Measurements from ENCODE around the gene IRAK3.
"Not testable (repeated sequence)": the region's sequence is repeated elsewhere in the genome, so short reads cannot be mapped to it uniquely, and the experiment has no call there.

Gene IRAK3

DNA sequence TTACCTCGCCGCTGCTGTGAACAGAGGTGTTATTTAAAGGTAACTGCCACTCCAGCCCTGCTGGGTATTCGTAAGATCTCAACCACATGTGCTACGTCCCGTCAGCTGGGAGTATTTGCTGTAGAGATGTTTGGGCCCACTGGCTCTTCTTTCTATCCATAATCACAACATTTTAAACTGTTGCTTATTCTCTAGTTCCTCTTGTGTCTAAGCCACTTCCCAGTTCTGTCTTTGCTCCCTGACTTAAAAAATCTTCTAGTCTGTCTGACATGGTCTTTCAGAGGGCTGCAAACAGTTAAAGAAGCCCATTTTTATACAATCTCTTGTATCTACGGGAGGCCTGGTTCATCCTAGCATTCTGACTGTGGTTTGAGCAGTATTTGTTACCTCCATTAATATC is 80.1 kb downstream of the IRAK3 start:
- no peak for DNase-seq

DNA sequence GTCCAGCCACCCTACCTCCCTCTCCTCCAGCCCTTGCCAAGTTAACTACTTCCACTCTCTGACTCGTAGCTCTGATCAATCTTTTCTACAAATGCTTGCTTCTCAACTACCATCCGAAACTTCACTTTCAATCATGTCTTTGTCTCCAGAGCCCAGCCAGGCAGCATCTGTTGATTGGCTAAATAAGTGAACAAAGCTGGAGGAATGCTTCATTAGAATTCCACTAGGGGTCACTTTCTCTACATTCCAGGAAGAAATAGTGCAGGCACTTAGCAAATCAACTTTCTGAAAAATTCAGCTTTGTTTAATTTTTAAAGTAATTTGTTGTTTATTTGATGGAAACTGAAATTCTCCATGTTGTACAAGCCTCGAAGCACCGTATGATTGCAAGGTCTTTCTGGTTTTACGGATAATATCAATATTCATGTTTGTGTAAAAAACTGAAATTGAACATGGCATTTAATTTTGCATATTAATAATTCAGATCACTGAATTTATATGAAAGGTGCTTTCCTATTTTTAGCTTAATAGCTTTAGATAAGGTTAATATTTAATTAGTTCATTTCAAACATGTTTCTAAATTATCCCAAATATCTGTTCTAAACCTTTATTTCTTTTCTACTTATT is 80.9 kb downstream of the IRAK3 start:
- DNase-seq, result no peak

DNA sequence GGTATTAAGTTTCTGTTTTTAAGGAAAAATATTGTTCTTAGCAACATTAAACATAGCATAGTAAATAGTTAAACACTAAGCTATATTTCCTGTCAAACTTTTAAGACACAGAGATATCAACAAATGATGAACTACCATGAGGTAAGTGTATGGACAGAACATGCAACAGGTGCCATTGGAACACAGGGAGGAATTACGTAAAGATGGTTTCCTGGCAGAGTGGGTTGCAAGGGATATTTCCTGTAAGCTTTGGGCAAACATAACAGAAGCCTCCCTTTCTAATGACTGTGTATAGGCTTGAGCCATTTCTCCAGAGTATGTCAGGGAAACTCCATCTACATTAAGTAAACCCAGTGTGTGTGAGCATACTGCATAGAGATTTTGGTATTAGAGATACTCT is 81.6 kb downstream of the IRAK3 start:
- DNase-seq, result no peak

DNA sequence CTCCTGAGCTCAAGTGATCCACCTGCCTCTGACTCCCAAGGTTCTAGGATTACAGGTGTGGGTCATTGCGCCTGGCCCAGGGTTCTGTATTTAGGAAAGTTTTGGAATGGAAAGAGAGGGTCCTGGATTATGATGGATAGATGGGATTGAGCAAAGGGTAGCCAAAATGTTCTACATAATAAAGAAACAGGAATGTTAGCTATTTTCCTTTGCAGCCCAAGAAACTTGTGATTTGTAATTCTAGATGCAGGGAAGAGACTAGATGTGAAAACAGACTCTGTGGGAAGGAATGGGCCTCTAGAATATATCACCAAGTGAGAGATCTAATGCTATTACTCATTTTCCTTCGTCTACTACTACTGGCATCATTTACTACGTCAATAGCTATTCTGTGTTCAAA is 83.6 kb downstream of the IRAK3 start:
- DNase-seq, result no peak

DNA sequence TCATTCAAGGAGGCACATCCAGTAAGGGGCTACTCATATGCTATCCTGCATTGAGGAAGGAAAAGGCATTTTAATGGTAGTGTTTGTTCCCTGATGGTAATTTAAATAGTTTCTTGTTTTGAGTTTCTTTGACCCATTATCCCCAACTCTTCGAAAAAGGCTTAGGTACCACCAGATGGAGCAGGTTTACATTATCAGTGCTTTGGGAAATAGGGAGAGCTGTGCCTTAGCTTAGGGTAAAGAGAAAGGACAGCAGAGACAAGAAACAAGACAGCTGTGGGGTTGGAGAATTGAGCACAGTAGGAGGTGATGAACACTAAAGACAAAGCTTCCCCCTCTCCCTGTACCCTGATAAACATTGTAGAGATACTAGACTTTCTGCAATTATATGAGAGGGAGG is 84.1 kb downstream of the IRAK3 start:
- DNase-seq, result no peak

DNA sequence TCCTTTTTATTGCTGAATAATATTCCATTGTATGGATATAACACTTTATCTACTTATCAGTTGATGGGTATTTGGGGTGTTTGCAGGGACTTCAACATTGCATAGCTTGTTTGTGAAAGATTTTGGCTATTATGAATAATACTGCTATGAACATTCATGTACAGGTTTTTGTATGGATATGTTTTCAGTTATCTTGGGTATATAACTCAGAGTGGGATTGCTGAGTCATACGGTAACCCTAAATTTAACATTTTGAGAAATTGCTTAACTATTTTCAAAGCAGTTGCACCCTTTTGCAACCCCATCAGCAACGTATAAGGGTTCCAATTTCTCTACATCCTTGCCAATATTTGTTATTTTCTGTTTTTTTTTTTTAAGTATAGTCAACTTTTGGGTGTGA is 86.0 kb downstream of the IRAK3 start:
- DNase-seq, result no peak

DNA sequence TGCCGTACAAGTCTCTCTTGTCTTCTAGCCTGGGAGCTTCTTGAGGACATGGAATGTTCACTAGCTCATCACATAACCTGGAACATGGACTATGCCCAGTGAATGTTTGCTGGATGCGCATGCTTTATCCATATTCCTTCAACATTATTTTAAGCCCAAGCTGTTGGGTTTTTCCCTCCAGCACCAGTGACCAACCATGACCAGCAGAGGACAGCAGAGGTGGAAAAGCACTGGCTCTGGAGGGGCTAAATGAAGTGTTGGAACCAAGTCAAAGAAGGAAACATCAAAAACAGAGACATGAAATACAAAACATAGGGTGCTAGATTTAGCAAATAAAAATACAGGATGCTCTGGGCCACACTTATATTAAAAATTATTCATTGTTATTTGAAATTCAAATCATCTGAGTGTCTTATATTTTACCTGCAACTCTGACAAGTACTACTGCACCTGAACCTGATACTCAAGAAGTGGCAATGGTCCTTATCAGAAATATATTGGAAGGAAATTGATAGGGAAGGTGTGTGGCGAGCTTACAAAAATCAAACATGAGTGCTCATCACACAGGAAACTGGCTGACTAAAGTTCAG is 90.2 kb downstream of the IRAK3 start:
- no peak for DNase-seq

DNA sequence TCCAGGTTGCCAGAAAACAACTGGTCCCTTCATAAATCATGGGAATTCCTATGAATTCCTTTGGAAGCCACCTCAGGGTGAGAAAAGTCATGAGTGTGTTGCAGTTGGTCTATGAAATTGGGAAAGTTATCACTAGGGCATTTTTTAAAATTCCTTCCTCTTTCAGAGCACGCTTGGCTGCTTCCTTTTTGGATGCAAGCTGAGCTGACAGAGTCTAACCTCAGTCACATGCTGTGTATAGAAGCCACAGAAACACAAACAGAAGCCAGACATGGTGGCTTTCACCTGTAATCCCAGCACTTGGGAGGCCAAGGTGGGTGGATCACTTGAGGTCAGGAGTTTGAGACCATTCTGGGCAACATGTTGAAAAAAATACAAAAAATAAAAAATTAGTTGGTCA is 91.5 kb downstream of the IRAK3 start:
- no peak for DNase-seq

DNA sequence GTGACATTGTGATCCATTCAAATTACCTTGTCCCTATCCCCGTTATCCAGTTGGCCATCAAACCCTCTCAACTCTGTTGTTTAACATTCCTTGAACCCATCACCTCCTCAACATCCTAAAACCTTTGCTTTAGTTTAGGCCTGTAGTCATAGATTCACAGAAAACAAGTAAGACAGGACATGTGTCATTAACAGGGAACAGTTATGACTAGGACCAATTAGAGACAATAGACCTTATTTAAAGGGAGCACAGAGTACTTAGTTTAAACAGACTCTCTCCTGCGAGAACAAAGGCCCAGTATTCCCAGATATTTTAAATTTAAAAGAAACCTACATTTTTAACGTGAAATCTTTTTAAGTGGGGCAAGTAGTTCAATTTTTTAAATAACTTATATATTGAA is 93.2 kb downstream of the IRAK3 start:
- DNase-seq, result no peak

DNA sequence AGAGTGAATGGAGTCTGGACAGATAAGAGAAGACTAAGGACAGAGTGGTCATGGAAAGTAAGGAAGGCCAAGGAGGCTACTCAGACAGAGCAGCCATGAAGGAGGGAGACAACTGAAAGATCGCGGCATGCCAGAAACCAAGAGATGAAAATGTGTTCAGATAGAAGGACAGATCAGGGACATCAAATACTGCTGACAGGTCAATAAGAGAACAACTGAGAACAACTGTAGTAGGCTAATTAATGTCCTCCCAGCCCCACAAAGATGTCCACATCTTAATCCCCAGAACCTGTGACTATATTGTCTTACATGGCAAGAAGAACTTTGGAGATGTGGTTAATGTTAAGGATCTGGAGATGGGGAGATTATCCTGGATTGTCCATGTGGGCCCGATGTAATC is 98.3 kb downstream of the IRAK3 start:
- no peak for DNase-seq

DNA sequence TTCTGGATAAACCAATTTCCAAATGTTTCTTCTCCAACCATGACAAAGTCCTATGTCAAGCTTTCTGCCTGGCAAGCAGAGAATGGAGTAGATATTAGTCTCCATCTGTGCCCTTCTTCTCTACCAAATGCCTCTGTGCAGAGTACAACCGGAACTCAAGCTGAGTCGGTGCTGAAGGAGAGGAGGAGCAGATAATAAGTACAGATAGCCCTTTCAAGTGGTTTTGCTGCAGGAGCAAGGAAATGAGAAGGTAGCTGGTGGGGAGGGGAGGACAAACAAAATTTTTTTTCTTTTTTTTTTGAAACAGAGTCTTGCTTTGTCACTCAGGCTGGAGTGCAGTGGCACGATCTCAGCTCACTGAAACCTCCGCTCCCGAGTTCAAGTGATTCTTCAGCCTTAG is 99.1 kb downstream of the IRAK3 start:
- no peak for DNase-seq

DNA sequence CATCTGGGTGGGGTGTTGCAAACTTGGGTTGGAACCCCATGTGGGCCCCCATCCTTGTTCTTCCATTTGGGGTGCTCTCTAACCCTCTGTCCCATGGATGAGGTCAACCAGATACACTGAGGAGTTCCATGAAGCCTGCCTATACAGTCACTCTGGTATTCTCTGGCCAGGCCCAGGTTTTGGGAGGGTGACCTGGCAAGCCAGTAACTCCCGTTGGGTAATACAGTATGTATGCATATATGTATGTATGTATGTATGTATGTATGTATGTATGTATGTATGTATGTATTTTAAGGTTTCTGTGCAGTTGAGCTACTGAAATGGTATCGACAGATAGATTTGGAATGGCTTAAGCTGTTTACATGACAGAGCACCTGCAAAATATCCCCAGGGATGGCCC is 100.5 kb downstream of the IRAK3 start:
- DNase-seq, result no peak

DNA sequence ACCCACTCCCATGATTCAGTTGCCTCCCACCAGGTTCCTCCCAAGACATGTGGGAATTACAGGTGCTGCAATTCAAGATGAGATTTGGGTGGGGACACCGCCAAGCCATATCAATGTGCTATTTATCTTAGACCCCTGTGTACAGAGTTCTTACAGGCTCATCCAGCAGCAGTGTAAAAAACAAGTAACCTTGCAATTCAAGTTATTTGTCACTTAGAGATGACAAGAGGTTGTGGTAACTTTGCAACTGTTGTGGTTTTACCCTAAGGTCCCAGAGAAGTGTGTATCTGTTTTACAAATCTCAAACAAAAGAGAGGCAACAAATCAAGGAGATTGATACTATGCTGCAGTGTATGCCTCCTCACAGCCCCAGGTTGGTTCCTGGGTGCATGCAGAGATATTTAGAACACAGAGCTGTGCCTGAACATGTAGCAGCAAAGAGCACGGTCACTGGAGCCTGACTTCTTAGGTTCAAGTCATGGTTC is 101.7 kb downstream of the IRAK3 start:
- DNase-seq, result no peak

DNA sequence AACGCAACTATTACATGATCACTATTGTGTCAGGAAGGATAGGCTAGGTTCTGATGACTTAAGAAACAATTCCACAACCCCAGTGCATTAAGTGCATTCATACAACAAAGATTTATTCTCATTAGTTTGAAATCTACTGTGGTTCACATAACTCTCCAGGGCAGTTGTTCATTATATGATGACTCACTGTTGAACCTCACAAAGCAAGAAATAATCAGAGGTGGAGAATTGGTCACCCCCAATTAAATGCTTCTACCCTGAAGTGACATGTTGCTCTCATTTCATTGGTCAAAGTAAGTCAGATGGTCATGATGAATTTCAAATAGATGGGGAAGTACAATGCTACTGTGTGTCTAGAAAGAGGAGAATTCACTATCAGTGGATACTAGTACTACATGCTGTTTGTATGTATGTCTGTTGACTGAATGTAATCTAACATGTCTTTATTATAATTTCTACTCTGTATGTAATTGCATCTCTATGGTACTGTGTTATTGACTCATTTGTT is 107.2 kb downstream of the IRAK3 start:
- DNase-seq, result no peak

DNA sequence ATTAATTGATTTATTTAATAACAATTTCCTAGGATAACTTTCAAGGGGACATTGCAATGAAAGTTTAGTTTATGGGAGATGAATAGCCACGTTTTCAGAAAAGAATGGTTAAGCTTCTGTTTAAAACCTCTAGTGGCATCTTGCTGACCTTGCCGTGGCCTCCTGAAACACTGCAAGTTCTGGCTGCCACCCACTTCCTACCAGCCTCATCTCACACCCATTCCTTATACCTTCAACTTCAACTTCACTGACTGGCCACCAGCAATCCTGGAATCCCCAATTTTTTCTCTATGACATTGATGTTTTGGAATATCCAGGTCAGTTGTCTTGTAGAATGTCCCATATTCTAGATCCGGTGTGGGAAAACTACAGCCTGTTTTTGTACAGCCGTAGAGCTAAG is 108.1 kb downstream of the IRAK3 start:
- DNase-seq, result no peak

DNA sequence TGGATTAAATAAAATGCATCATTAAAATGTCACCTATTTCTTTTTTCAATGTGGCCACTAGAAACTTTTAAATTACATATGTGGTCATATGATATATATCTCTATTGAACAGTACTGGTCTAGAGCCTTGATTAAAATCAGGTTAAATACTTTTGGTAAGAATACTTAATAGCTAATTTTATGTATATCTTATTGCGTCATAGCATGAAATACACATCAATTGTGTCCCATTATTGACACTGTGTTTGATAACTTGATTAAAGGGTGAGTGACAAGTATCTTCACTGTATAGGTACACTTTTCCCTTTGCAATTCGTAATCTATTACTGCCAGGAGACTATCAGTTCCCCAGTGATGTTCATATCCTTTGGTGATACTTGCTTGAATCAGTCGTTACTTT is 108.9 kb downstream of the IRAK3 start:
- DNase-seq, result no peak

DNA sequence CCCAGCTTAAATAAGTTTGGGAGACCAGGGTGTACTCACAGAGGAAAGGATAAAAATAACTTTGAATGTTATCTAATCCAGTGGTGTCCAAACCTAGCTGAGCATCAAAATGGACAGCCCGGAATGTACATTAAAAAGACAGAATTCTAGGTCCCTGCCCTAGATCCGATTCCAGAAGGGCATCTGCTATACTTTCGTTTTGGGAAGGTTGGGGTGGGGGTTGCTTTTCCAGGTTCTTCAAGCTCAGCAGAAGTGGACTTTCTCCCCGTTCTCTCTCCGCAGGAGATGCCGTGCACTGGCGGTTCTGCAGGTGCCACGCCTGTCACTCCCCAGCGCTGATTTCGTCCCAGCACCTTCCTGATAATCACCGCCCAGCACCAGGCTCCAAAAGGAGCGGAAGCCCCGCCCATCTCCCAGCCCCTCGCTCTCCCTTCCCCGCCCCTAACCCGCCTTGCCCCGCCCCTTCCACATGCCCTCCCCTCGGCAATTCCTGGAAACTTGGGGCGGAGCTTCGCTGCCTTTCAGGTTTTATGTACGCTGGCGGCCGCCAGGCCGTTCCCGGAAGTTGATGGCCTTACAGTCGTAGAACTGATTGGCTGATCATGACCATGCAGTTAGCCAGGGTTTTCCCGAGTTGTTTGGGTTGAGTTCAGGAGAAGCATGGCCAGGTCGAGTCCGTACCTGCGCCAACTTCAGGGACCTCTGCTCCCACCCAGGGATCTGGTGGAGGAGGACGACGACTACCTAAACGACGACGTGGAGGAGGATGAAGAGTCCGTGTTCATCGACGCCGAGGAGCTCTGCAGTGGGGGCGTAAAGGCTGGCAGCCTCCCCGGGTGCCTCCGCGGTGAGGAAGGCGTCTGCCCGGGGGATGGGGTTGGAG is 113.2 kb downstream of the IRAK3 start, which contains the start of gene HELB:
Gene HELB (plus strand): TSS at position 550 of the 883 bp plus-strand sequence. CDS start 111 bp downstream, at position 661.
- DNase-seq, result peak; percentile 76

DNA sequence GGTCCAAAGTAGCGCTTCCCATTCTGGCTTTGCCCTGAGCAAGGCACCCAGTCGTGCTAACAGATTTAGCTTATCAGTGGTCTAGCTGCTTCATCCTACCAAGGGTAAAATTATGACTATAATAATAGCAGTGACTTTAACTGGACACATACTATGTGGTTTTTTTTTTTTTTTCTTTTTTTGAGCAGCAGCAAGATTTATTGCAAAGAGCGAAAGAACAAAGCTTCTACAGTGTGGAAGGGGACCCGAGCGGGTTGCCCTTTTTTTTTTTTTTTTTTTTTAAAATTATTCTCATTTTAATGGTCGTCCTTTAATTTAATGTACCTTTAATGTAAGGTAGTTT is 113.8 kb downstream of the IRAK3 start:
- DNase-seq, result no peak

DNA sequence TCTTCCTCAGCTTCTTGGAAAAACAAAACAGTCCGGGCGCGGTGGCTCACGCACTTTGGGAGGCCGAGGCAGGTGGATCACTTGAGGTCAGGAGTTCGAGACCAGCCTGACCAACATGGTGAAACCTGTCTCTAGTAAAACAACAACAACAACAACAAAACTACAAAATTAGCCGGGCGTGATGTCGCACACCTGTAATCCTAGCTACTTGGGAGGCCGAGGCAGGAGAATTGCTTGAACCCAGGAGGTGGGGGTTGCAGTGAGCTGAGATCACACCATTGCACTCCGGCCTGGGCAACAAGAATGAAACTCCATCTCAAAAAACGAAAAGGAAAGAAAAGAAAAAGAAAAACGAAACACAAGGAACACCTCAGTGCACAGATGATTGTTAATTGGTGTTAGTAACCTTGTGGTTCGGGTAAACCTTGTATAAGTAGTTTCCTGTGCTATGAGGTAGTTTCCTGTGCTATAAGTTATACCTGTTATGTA is 114.3 kb downstream of the IRAK3 start:
- not testable (repeated sequence) for DNase-seq

All from DMS 273 treated with DMSO at 0.1 percent for 48 hours (cell line).